Esophagus muscularis mucosa (tissue), 4 donors: ENCODE results near the gene FAT2. TPM values are rescaled to one million over a fixed set of nuclear protein-coding genes. Genes with fewer than 3 reads are reported as not detected.

Source experiments
- DNase-seq: peaks from one replicate; pipeline ENCODE4 v3.0.0-alpha.2; 2017; ENCODE audit errors: extremely low spot score
- H3K27ac ChIP-seq, 4 donors: fragments of 200-600 bp; sonication (generic); replicated peaks in 1 of 4; 1 replicate in 3 of 4; 2 replicates in 1 of 4; pipeline ENCODE4 v1.5.1; 2016 to 2019; ENCODE audit warnings: mild to moderate bottlenecking in 1 of 4
- H3K27me3 ChIP-seq, 4 donors: fragments of 200-600 bp; sonication (generic); one replicate each; pipeline versions ENCODE4 v1.5.1 to v1.6.0; 2016 to 2019
- H3K36me3 ChIP-seq, 4 donors: fragments of 200-600 bp; sonication (generic); one replicate each; pipeline ENCODE4 v1.5.1; 2016 to 2019
- H3K4me1 ChIP-seq, 4 donors: fragments of 200-600 bp; sonication (generic); one replicate each; pipeline ENCODE4 v1.5.1; 2016 to 2019
- H3K4me3 ChIP-seq, 4 donors: fragments of 200-600 bp; sonication (generic); 1 replicate in 2 of 4; 2 replicates in 2 of 4; pipeline ENCODE4 v1.5.1; 2016 to 2019; ENCODE audit warnings: mild to moderate bottlenecking in 4 of 4, moderate library complexity in 1 of 4
- H3K9me3 ChIP-seq, 4 donors: fragments of 200-600 bp; sonication (generic); 1 replicate in 3 of 4; 2 replicates in 1 of 4; pipeline ENCODE4 v1.5.1; 2016 to 2019
- CTCF ChIP-seq, 3 experiments: fragments of 200-600 bp in 2 of 3; fragments of 450-650 bp in 1 of 3; sonication (generic) in 2 of 3; IDR thresholded peaks; one replicate each; pipeline ENCODE4 v1.5.1; 2017 to 2019; ENCODE audit warnings: antibody characterized with exemption in 3 of 3, mild to moderate bottlenecking in 2 of 3, moderate library complexity in 1 of 3
- EP300 ChIP-seq: sonication (generic); formaldehyde crosslinking; IDR thresholded peaks from one replicate; pipeline ENCODE4 v1.6.1; 2017; ENCODE audit warnings: antibody characterized with exemption
- POLR2A ChIP-seq: fragments of 450-650 bp; IDR thresholded peaks from one replicate; pipeline ENCODE4 v1.6.1; 2017; ENCODE audit warnings: antibody characterized with exemption, moderate library complexity, mild to moderate bottlenecking, low read depth
- POLR2AphosphoS5 ChIP-seq, 2 donors: sonication (generic); formaldehyde crosslinking; IDR thresholded peaks; one replicate each; pipeline ENCODE4 v1.6.1; 2017; ENCODE audit warnings: antibody characterized with exemption in 2 of 2
- WGBS: methylation state at CpG from one replicate; pipeline ENCODE4 v1.1.5; 2018; 5-methylcytosine and 5-hydroxymethylcytosine counted together
- intact Hi-C: fragments of 100-400 bp; cut with DNase I; formaldehyde crosslinking; loops from one replicate; pipeline ENCODE4 v1.15.1; 2023
- total RNA-seq, 4 donors: library from RNA; depleted of rRNA; stranded (reverse); fragments of >200 nt; gene quantifications; one replicate each; pipeline versions ENCODE4 v1.1.0 to v1.2.1, GENCODE V29; 2016

FAT2 gene
- total RNA-seq, 4 donors from 2014 or later, result not detected

- no peaks in the 10 kb centered on the region for H3K9me3 ChIP-seq
Measured at GRCh38 chr5:151569132-151570046, 21.7 kb downstream of the FAT2 start.

GRCh38 chr5:151568036-151568435, 23.1 kb downstream of the FAT2 start:
- intact Hi-C loops, result no loop called here
- Histone ChIP-seq H3K9me3 (no peaks in the 10 kb centered on the region), H3K27me3 (no peaks in the 10 kb centered on the region), H3K4me1 (no peaks in the 10 kb centered on the region), H3K27ac (no peak overlapping the region), H3K36me3 (no peaks in the 10 kb centered on the region), H3K4me3 (no peak overlapping the region)
- TF ChIP-seq POLR2A (no peak), CTCF (IDR thresholded peaks at IDR 0.05) (no peak), POLR2AphosphoS5 (IDR thresholded peaks at IDR 0.05) (no peak), EP300 (no peak)
- no peak for DNase-seq
- WGBS, result 82% methylated on average over 2 of the region's 7 CpGs

More at GRCh38 chr5:151569132-151570046, 21.7 kb downstream of the FAT2 start:
- H3K36me3 ChIP-seq, result no peaks in the 10 kb centered on the region
- no peak overlapping the region for H3K27ac ChIP-seq
- H3K27me3 ChIP-seq, result no peaks in the 10 kb centered on the region
- no peaks in the 10 kb centered on the region for H3K4me1 ChIP-seq
- no peak overlapping the region for H3K4me3 ChIP-seq
- TF ChIP-seq POLR2AphosphoS5 (IDR thresholded peaks at IDR 0.05) (no peak), CTCF (IDR thresholded peaks at IDR 0.05) (no peak), POLR2A (no peak), EP300 (no peak)
- no peak for DNase-seq
- WGBS, result 92% methylated on average over 8 of the region's 8 CpGs
- intact Hi-C loops, result no loop called here

GRCh38 chr5:151565971-151566370, 25.2 kb downstream of the FAT2 start:
- intact Hi-C loops, result no loop called here
- no peak for TF ChIP-seq EP300
- TF ChIP-seq POLR2A, result no peak
- TF ChIP-seq POLR2AphosphoS5 (IDR thresholded peaks at IDR 0.05), result no peak
- TF ChIP-seq CTCF (IDR thresholded peaks at IDR 0.05), result no peak

GRCh38 chr5:151562019-151562707, 29.0 kb downstream of the FAT2 start:
- H3K36me3 ChIP-seq, result no peaks in the 10 kb centered on the region
- DNase-seq, result no peak
- WGBS, result 78% methylated on average over 8 of the region's 8 CpGs
- no peaks in the 10 kb centered on the region for H3K4me1 ChIP-seq
- H3K4me3 ChIP-seq, result no peak overlapping the region
- H3K27me3 ChIP-seq, result no peaks in the 10 kb centered on the region
- intact Hi-C loops, result no loop called here
- no peaks in the 10 kb centered on the region for H3K9me3 ChIP-seq
- H3K27ac ChIP-seq, result no peak overlapping the region
- TF ChIP-seq POLR2A, result no peak
- no peak for TF ChIP-seq POLR2AphosphoS5 (IDR thresholded peaks at IDR 0.05)
- no peak for TF ChIP-seq CTCF (IDR thresholded peaks at IDR 0.05)
- TF ChIP-seq EP300, result no peak

More at GRCh38 chr5:151565971-151566370, 25.2 kb downstream of the FAT2 start:
- Histone ChIP-seq H3K9me3 (no peaks in the 10 kb centered on the region), H3K27ac (no peak overlapping the region), H3K27me3 (no peaks in the 10 kb centered on the region), H3K36me3 (no peaks in the 10 kb centered on the region), H3K4me3 (no peak overlapping the region), H3K4me1 (no peaks in the 10 kb centered on the region)
- DNase-seq, result no peak
- 92% methylated on average over 5 of the region's 11 CpGs for WGBS
